ENCODE measurements around the gene HSPA12B.

Gene HSPA12B

DNA sequence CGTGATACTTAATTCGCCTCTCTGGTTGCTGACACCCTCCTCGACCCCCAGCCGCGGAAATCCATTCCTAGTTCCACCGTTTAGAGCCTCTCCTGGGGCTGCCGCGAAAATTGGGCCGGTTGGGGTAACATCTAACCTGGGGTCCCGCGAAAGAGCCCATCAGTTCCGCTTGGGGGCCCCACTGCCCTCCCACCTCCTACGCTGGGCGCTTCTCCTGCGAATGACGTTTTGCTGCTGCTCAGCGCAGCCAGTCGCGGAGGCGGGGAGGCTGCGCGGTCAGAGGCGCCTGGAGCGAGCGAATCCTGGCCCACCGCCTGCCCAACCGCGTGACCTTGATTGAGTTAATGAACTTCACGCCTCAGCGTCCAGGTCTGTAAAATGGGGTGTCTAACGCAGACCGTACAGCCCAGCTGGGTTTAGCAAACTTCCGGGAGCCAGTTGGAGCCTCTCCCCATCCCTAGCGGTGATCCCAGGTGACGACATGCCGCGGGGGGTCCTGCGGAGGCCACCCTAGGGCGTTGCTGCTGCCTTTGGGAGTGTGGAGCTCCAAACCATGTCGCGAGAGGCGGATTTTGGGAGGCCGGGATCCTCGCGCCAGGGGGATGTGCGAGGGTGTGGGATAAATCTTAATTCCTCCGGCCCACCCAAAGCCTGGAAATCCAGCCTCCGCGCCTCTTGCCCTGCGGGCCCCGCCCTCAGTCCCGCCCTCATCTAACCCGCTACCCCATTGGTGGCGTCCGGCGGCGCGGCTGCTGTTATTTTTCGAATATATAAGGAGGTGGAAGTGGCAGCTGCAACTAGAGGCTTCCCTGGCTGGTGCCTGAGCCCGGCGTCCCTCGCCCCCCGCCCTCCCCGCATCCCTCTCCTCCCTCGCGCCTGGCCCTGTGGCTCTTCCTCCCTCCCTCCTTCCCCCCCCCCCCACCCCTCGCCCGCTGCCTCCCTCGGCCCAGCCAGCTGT is 63.3 kb downstream of the HSPA12B start, which contains the start of gene CDC25B:
Gene CDC25B, plus strand, starts transcription at position 800 of the 958 bp plus-strand sequence. CDS start 222 bp downstream, outside the sequence.
- H3K27ac ChIP-seq, result peak within 1 kb of the TSS; percentile 83
- no peak for TF ChIP-seq ZFX (IDR thresholded peaks at IDR 0.05)
- TF ChIP-seq, protein P1, sequence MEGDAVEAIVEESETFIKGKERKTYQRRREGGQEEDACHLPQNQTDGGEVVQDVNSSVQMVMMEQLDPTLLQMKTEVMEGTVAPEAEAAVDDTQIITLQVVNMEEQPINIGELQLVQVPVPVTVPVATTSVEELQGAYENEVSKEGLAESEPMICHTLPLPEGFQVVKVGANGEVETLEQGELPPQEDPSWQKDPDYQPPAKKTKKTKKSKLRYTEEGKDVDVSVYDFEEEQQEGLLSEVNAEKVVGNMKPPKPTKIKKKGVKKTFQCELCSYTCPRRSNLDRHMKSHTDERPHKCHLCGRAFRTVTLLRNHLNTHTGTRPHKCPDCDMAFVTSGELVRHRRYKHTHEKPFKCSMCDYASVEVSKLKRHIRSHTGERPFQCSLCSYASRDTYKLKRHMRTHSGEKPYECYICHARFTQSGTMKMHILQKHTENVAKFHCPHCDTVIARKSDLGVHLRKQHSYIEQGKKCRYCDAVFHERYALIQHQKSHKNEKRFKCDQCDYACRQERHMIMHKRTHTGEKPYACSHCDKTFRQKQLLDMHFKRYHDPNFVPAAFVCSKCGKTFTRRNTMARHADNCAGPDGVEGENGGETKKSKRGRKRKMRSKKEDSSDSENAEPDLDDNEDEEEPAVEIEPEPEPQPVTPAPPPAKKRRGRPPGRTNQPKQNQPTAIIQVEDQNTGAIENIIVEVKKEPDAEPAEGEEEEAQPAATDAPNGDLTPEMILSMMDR (conservative IDR thresholded peaks at IDR 0.05), result no peak; the same call in 1 of the 2 replicates

DNA sequence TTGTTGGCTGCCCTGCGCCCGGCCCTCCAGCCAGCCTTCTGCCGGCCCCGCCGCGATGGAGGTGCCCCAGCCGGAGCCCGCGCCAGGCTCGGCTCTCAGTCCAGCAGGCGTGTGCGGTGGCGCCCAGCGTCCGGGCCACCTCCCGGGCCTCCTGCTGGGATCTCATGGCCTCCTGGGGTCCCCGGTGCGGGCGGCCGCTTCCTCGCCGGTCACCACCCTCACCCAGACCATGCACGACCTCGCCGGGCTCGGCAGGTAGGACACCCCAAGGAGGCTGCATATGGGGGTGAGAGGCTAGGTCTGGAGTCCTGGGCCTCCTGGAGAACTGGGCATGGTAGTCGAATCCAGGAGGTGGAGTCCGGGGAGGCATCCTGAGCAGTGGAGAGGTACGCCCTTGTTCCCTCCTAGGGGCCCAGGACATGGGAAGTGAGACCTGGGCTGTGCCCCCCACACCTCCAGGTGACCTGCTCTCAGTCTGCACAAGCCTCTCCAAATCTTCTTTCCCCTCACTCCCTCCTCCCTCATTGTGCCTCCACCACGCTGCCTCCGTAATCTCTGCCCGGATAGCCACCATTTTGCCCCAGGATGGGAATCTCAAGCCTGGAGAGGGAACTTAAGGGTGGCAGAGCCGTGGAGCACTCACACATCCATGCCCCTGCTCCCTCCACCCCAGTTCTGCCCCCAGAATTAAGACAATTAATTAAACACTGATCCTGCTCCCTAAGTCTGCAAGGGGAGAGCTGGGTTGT is 64.2 kb downstream of the HSPA12B start:
- TF ChIP-seq, protein P1 (conservative IDR thresholded peaks at IDR 0.05), result no peak
- TF ChIP-seq ZFX (IDR thresholded peaks at IDR 0.05), result peak; percentile 36; the same call in 1 of the 2 replicates
- peak overlapping the region; percentile 83 for H3K27ac ChIP-seq

DNA sequence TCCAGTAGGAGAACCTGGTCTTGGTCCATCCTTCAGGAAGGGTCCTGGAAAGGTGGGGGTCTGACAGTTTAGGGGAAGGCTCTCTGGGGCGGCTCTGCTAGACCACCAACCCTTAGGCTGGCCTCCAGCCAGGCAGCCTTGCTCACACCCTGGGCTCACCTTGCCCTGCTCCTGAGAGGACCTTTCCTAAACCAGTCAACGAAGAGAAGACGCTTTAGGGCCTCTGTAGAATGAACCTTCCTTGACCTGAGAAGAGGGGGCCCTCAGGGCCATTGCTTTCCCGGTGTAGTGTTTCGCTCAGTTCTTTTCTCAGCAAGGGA is 64.7 kb downstream of the HSPA12B start:
- TF ChIP-seq, protein P1 (conservative IDR thresholded peaks at IDR 0.05), result no peak
- no peak for TF ChIP-seq ZFX (IDR thresholded peaks at IDR 0.05)
- H3K27ac ChIP-seq, result peak overlapping the region; percentile 83

DNA sequence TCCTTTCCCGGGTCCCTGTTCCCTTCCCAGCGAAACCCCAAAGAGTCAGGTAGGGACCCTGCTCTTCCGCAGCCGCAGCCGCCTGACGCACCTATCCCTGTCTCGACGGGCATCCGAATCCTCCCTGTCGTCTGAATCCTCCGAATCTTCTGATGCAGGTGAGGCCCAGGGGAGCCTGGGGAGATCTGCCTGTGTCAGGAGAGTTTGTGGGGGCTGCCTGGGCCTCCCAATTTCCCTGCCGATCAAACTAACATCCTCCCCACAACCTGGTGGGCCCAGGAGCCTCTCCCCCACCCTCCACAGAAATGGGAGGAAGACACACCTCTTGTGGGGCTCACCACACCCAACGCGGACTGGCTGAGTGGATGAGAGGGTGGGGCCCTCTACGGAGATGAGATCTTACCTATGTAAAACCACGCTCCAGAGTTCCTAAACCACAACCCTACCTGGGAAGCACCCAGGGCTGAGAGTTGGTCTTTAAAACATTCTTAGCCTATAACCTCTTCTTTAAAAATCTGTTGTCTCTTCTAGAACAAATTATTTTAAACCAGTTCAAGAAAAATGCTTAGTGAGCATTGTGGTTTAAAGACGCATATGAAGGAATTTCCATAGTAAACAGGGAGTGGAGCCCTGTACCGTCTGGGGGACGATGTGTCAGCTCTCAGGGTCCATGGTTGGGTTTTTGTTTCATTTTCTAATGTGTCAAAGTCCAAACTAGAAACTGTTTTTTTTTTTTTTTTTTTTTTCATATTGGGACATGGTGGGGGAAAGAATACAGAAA is 65.3 kb downstream of the HSPA12B start:
- H3K27ac ChIP-seq, result peak overlapping the region; percentile 83

DNA sequence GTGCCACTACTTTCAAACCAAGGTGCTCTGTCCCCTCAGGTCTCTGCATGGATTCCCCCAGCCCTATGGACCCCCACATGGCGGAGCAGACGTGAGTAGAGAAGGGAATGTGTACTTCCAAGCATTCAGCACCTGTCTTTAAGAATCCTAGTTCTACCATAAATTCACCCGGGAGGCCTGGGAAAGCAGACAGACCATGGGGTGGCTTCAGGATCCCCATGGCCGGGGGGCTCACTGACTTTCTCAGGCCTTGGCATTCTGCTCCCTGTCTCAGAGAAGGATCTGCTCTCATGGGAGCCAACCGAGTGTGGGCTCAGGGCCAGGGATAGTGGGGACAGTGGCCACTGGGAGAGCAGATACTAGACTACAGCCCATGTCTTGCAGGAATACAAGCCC is 65.9 kb downstream of the HSPA12B start:
- H3K27ac ChIP-seq, result no peak overlapping the region
- TF ChIP-seq ZFX (IDR thresholded peaks at IDR 0.05), result no peak
- TF ChIP-seq, protein P1 (conservative IDR thresholded peaks at IDR 0.05), result no peak

More for the DNA sequence above, 65.3 kb downstream of the HSPA12B start:
- TF ChIP-seq, protein P1 (conservative IDR thresholded peaks at IDR 0.05), result no peak
- no peak for TF ChIP-seq ZFX (IDR thresholded peaks at IDR 0.05)

DNA sequence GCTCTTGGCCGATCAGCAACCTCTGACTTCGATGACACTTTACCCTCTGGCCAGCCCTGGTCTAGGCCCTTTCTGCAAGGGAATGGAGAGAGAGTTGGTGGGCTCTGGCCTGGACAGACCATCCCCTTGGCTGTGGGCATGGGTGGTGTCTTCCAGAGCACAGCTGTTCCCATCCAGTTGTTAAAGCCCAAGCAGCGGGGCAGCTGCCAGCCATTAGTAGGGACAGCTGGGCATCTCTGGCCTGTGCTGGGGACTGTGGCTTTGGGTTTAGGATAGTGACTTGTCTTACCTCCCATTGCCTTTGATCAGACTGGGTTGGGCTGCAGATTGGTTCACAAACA is 66.4 kb downstream of the HSPA12B start:
- no peak overlapping the region for H3K27ac ChIP-seq
- no peak for TF ChIP-seq ZFX (IDR thresholded peaks at IDR 0.05)
- TF ChIP-seq, protein P1 (conservative IDR thresholded peaks at IDR 0.05), result no peak
